HG03196 (cell line): ENCODE measurements around the gene EXD3.
"Not testable (repeated sequence)": the region's sequence is repeated elsewhere in the genome, so short reads cannot be mapped to it uniquely, and the experiment has no call there.

Source experiments
- ATAC-seq: cut with Tn5 transposase; IDR thresholded peaks from one replicate; pipeline ENCODE4 v1.9.1; 2021; ENCODE audit not compliant: unreplicated experiment

Gene EXD3

DNA sequence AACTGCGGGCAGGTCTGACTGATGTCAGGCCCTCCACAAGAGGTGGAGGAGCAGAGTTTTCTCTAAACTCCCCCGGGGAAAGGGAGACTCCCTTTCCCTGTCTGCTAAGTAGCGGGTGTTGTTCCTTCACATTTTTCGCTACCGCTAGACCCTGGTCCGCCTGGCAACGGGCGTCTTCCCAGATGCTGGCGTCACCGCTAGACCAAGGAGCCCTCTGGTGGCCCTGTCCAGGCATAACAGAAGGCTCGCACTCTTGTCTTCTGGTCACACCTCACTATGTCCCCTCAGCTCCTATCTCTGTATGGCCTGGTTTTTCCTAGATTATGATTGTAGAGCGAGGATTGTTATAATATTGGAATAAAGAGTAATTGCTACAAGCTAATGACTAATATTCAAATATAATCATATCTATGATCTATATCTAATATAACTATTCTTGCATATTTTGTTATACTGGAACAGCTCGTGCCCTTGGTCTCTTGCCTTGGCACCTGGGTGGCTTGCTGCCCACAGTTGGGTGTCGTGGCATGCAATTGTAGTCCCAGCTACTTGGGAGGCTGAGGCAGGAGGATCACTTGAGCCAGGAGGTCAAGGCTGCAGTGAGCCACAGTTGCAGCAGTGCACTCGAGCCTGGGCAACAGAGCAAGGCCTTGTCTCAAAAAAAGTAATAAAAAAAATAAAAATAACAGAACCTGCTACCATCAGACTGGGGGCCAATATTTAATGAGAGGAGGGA, 160.6 kb downstream of the EXD3 start:
- not testable (repeated sequence) for ATAC-seq
